Keratinocyte (primary cell): ENCODE measurements around the gene MIGA1. TPM values are rescaled to one million over a fixed set of nuclear protein-coding genes. Genes with fewer than 3 reads are reported as not detected.

Experiments used
- DNase-seq: peaks from one replicate; pipeline ENCODE4 v3.0.0-alpha.2; 2011; ENCODE audit warnings: low read depth, missing footprints, low spot score
- FAIRE-seq: peaks from 2 replicates; lab custom pipeline; 2011; peaks lifted over from hg19 to GRCh38; lab: Jason Lieb, UNC
- H2AFZ ChIP-seq: 2 replicates; pipeline ENCODE4 v1.6.0; 2012; ENCODE audit warnings: low read length, control low read depth, inconsistent platforms; ENCODE audit not compliant: control insufficient read depth
- H3K27ac ChIP-seq: 2 replicates; pipeline ENCODE4 v1.5.1; 2011; ENCODE audit warnings: low read length; ENCODE audit not compliant: control insufficient read depth, insufficient read depth
- H3K27me3 ChIP-seq: 3 replicates; pipeline ENCODE4 v1.6.0; 2011; ENCODE audit warnings: low read length; ENCODE audit not compliant: control insufficient read depth, insufficient read depth; ENCODE audit errors: extremely low read depth
- H3K36me3 ChIP-seq, 2 experiments: 2 replicates in 1 of 2; 3 replicates in 1 of 2; pipeline ENCODE4 v1.5.1; 2011; ENCODE audit warnings: low read length in 2 of 2, mild to moderate bottlenecking in 1 of 2; ENCODE audit not compliant: control insufficient read depth in 2 of 2, insufficient read depth in 2 of 2; ENCODE audit errors: extremely low read depth in 1 of 2
- H3K4me1 ChIP-seq: 3 replicates; pipeline ENCODE4 v1.5.1; 2011; ENCODE audit warnings: low read length; ENCODE audit not compliant: control insufficient read depth, insufficient read depth; ENCODE audit errors: extremely low read depth
- H3K4me2 ChIP-seq: 3 replicates; pipeline ENCODE4 v1.6.0; 2011; ENCODE audit warnings: low read depth, low read length; ENCODE audit not compliant: control insufficient read depth, insufficient read depth; ENCODE audit errors: extremely low read depth
- H3K4me3 ChIP-seq, 3 experiments: fragments of 200-600 bp in 1 of 3; sonication (generic) in 1 of 3; 2 replicates in 2 of 3; 3 replicates in 1 of 3; pipeline ENCODE4 v1.5.1; 2011 to 2016; ENCODE audit warnings: low read length in 3 of 3, mild to moderate bottlenecking in 3 of 3, control low read depth in 2 of 3, inconsistent platforms in 1 of 3, low read depth in 1 of 3, mixed read lengths in 1 of 3, mixed run types in 1 of 3, moderate library complexity in 1 of 3; ENCODE audit not compliant: control insufficient read depth in 2 of 3, insufficient read depth in 2 of 3; ENCODE audit errors: extremely low read depth in 1 of 3
- H3K79me2 ChIP-seq: 2 replicates; pipeline ENCODE4 v1.6.0; 2012; ENCODE audit warnings: low read length; ENCODE audit not compliant: control insufficient read depth, insufficient read depth
- H3K9ac ChIP-seq: 3 replicates; pipeline ENCODE4 v1.6.0; 2011; ENCODE audit warnings: low read length; ENCODE audit not compliant: control insufficient read depth, insufficient read depth; ENCODE audit errors: extremely low read depth
- H3K9me1 ChIP-seq: 3 replicates; pipeline ENCODE4 v1.6.0; 2011; ENCODE audit warnings: low read length; ENCODE audit not compliant: control insufficient read depth, insufficient read depth; ENCODE audit errors: extremely low read depth
- H3K9me3 ChIP-seq: 2 replicates; pipeline ENCODE4 v1.5.1; 2012; ENCODE audit warnings: low read depth, low read length; ENCODE audit not compliant: control insufficient read depth
- H4K20me1 ChIP-seq: 3 replicates; pipeline ENCODE4 v1.6.0; 2011; ENCODE audit warnings: low read length; ENCODE audit not compliant: control insufficient read depth, insufficient read depth; ENCODE audit errors: extremely low read depth
- CTCF ChIP-seq, 3 experiments: IDR thresholded peaks in 1 of 3; conservative IDR thresholded peaks in 1 of 3; optimal IDR thresholded peaks in 1 of 3; 2 replicates in 2 of 3; 3 replicates in 1 of 3; pipeline versions ENCODE3 to v1.5.1; 2011; ENCODE audit warnings: low read length in 3 of 3, mild to moderate bottlenecking in 3 of 3, moderate library complexity in 2 of 3, control low read depth in 1 of 3, inconsistent platforms in 1 of 3; ENCODE audit not compliant: insufficient read depth in 2 of 3; ENCODE audit errors: extremely low read depth in 1 of 3
- EZH2 ChIP-seq: IDR thresholded peaks from one replicate; pipeline ENCODE4 v1.6.1; 2012; ENCODE audit warnings: inconsistent platforms, mild to moderate bottlenecking, low read length, moderate library complexity
- dilution Hi-C: fragments of 300-500 bp; cut with MboI; formaldehyde crosslinking; loops from one replicate; pipeline ENCODE4 v1.7.0; 2020; ENCODE audit warnings: low sequenced_read_pairs; ENCODE audit not compliant: extremely low pct_ligation_motif_present
- polyA plus RNA-seq, 5 experiments: library from polyadenylated mRNA; depleted of rRNA in 3 of 5; stranded (reverse) in 3 of 5; stranded (forward) in 1 of 5; unstranded in 1 of 5; fragments of >200 nt; gene quantifications; 1 replicate in 1 of 5; 2 replicates in 3 of 5; 3 replicates in 1 of 5; pipeline versions ENCODE4 v1.2.1 to v1.2.3, GENCODE V29; 2011 to 2012; ENCODE audit warnings: missing spikeins in 2 of 5, low read depth in 1 of 5, low replicate concordance in 1 of 5

MIGA1 gene
- polyA plus RNA-seq, 1 donor (not counting 4 experiments of a cell fraction or from before 2014, with no cell fraction given): 8.5 TPM

GRCh38 chr1:77817368-77818209, 38.1 kb downstream of the MIGA1 start:
- H3K4me1 ChIP-seq: peaks cover 6% of the 10 kb centered on the region
- no peaks in the 10 kb centered on the region for H3K79me2 ChIP-seq
- no peak overlapping the region for H3K9ac ChIP-seq
- H3K4me2 ChIP-seq: no peak overlapping the region
- H3K36me3 ChIP-seq: peaks cover 7 to 9% of the 10 kb centered on the region in 2 experiments
- H3K27ac ChIP-seq: no peak overlapping the region
- FAIRE-seq (no peak), DNase-seq (no peak)
- H4K20me1 ChIP-seq: no peaks in the 10 kb centered on the region
- no peak for TF ChIP-seq EZH2
- no peak for TF ChIP-seq CTCF (optimal IDR thresholded peaks at IDR 0.05 in 1 of 3, IDR thresholded peaks at IDR 0.05 in 1 of 3, conservative IDR thresholded peaks at IDR 0.05 in 1 of 3; ENCODE audit: extremely low read depth in 1 of 3, insufficient read depth in 2 of 3, low read length in 3 of 3)
- H3K9me1 ChIP-seq: no peaks in the 10 kb centered on the region
- no peak overlapping the region for H2AFZ ChIP-seq
- H3K4me3 ChIP-seq: no peak overlapping the region
- dilution Hi-C loops: no loop called here
- no peaks in the 10 kb centered on the region for H3K9me3 ChIP-seq
- H3K27me3 ChIP-seq: no peaks in the 10 kb centered on the region

- no peak for DNase-seq
- Histone ChIP-seq H2AFZ (no peak overlapping the region), H3K9me3 (no peaks in the 10 kb centered on the region), H3K9ac (no peak overlapping the region), H3K4me2 (no peak overlapping the region), H3K9me1 (no peaks in the 10 kb centered on the region), H3K36me3 (peaks cover 5 to 7% of the 10 kb centered on the region in 2 experiments), H3K79me2 (no peaks in the 10 kb centered on the region), H3K4me3 (no peak overlapping the region), H3K27me3 (no peaks in the 10 kb centered on the region), H4K20me1 (no peaks in the 10 kb centered on the region), H3K4me1 (peaks cover 16% of the 10 kb centered on the region), H3K27ac (no peak overlapping the region)
- no peak for FAIRE-seq
- no peak for TF ChIP-seq EZH2
- TF ChIP-seq CTCF (optimal IDR thresholded peaks at IDR 0.05 in 1 of 3, IDR thresholded peaks at IDR 0.05 in 1 of 3, conservative IDR thresholded peaks at IDR 0.05 in 1 of 3; ENCODE audit: extremely low read depth in 1 of 3, insufficient read depth in 2 of 3, low read length in 3 of 3): no peak
- dilution Hi-C loops: no loop called here
These were observed 40.7 kb downstream of the MIGA1 start for GRCh38 chr1:77820121-77820520.
